ENCODE measurements around the gene GAL3ST2.
"Not testable (repeated sequence)": the region's sequence is repeated elsewhere in the genome, so short reads cannot be mapped to it uniquely, and the experiment has no call there.

The GAL3ST2 gene

GRCh38 chr2:241748468-241749256 lies 28.0 kb upstream of the GAL3ST2 start:
- no peak for DNase-seq

GRCh38 chr2:241750076-241750840 lies 26.4 kb upstream of the GAL3ST2 start:
- DNase-seq: no peak

DNA sequence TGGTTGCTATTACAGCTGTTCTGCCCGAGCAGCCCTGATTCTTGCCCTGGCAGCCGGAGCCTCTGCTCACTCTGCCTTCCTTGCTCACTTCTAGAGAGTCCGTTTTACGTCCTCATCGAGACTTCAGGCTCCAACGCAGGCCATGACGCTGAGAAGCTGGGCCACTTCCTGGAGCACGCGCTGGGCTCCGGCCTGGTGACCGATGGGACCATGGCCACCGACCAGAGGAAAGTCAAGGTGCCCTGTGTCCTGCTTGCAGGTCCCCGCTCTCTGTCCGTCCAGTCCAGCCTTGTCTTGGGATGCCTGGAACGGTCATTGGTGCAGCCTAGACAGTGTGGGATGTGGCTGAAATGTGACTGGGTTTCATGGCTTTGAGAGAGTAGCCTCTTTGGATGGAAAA lies 25.5 kb upstream of the GAL3ST2 start:
- no peak for DNase-seq

- no peak for DNase-seq
These were observed 24.8 kb upstream of the GAL3ST2 start for GRCh38 chr2:241751776-241752175.

DNA sequence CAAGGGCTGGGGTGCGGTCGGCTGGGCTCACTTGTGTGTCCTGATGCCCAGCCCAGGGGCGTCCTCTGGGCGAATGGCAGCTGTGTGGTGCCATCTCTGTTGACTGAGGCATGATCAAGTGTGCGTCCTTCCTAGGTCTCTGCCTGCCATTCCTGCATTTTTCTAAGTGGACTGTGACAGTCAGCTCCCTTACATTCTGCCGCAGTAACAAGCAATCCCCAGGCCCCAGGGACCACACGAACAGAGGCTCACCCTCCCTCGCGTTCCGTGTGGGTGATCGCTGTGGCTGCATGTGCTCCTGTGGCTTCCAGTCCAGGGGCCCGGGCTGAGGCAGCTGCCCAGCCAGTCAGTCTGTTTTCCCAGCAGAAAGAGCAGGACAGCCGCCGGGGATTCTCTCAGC lies 24.4 kb upstream of the GAL3ST2 start:
- no peak for DNase-seq

DNA sequence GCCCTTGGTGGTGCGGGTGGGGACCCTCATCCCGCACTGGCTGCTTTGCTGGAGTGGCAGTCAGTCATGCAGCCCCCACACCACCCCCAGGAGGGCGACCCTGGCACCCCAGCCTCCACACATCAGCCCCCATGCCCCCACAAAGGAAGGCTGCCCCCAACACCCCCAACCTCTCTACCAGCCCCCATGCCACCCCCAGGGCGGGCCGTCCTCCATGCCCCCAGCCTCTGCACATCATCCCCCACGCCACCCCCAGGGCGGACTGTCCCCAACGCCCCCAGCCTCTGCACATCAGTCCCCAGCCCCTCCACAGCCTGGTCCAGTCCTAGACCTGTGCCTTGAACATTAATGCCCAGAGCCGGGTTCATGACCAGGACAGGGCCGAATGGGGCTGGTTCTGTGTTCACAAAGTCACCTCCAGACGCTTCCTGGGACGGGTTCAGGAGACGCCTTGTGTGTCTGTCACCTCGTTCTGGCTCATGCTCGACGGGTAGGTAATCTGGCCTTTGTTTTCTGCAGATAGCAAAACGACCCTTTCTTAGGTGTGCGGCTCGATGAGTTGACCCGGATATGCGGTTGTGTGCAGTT lies 23.8 kb upstream of the GAL3ST2 start:
- no peak for DNase-seq

DNA sequence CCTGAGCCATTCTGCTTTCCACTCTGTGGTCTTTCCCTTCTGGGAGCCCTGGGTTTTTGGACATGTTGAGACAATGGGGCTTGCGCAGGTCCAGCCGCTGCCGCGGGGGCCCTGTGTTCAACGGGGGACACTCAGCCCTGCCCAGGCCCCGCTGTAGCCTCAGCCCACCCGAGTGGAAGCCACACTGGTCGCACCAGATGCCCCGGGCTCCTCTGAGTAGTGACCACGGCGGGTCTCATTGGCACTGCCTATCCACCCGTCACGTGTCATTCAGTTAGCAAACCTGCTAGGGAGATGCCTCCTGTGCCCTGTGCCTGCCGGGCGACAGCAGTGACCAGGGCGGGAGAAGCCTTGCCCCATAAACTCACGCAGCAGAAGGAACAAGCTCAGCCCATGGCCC lies 23.1 kb upstream of the GAL3ST2 start:
- DNase-seq: no peak

- no peak for DNase-seq
These were observed 22.6 kb upstream of the GAL3ST2 start for GRCh38 chr2:241754042-241754441.

GRCh38 chr2:241755166-241755565 lies 21.5 kb upstream of the GAL3ST2 start:
- DNase-seq: no peak

DNA sequence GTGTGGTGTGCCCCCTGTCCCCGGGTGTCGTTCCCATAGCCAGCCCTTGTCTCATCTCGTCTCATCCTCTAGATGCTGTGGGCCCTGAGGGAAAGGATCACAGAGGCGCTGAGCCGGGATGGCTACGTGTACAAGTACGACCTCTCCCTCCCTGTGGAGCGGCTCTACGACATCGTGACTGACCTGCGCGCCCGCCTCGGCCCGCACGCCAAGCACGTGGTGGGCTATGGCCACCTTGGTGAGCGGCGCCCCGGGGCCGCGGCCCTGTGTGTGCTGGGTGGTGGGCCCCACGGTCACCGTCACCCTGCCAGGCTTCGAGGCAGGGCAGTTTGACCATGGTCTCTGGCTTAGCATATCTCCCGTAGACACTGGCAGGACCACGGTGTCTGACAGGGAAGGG lies 20.8 kb upstream of the GAL3ST2 start:
- no peak for DNase-seq

GRCh38 chr2:241759067-241759807 lies 17.4 kb upstream of the GAL3ST2 start:
- no peak for DNase-seq

- DNase-seq: not testable (repeated sequence)
These were observed 16.7 kb upstream of the GAL3ST2 start for GRCh38 chr2:241759893-241760292.

DNA sequence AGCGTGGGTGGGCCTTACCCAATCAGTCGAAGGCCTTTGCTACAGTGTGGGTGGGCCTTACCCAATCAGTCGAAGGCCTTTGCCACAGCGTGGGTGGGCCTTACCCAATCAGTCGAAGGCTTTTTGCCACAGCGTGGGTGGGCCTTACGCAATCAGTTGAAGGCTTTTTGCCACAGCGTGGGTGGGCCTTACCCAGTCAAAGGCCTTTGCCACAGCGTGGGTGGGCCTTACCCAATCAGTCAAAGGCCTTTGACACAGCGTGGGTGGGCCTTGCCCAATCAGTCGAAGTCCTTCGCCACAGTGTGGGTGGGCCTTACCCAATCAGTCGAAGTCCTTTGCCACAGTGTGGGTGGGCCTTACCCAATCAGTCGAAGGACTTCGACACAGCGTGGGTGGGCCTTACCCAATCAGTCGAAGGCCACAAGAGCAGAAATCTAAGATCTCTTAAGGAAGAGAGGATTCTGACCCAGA lies 16.3 kb upstream of the GAL3ST2 start:
- DNase-seq: no peak

- no peak for DNase-seq
These were observed 14.2 kb upstream of the GAL3ST2 start for GRCh38 chr2:241762321-241762932.

DNA sequence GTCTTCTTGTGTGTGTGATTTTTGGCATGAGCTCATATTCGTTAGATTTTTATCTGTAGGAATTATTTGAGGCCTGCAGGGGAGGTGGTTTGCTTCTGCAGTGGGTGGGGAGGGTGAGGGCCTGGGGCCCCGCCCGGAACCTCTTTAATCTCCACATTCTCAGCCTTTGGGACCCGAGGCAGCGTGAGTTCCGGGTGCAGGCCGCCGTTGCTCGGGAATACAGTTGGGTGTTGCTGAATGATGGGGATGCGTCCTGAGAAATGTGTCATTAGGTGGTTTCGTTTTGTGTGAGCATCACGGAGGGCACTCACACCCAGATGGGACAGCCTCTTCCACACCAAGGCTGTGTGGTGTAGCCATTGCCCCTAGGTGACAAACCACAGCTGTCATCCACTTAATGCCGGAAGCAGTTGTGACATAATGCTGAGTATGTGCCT lies 13.7 kb upstream of the GAL3ST2 start:
- DNase-seq: no peak

- DNase-seq: no peak
These were observed 12.9 kb upstream of the GAL3ST2 start for GRCh38 chr2:241763551-241764274.

DNA sequence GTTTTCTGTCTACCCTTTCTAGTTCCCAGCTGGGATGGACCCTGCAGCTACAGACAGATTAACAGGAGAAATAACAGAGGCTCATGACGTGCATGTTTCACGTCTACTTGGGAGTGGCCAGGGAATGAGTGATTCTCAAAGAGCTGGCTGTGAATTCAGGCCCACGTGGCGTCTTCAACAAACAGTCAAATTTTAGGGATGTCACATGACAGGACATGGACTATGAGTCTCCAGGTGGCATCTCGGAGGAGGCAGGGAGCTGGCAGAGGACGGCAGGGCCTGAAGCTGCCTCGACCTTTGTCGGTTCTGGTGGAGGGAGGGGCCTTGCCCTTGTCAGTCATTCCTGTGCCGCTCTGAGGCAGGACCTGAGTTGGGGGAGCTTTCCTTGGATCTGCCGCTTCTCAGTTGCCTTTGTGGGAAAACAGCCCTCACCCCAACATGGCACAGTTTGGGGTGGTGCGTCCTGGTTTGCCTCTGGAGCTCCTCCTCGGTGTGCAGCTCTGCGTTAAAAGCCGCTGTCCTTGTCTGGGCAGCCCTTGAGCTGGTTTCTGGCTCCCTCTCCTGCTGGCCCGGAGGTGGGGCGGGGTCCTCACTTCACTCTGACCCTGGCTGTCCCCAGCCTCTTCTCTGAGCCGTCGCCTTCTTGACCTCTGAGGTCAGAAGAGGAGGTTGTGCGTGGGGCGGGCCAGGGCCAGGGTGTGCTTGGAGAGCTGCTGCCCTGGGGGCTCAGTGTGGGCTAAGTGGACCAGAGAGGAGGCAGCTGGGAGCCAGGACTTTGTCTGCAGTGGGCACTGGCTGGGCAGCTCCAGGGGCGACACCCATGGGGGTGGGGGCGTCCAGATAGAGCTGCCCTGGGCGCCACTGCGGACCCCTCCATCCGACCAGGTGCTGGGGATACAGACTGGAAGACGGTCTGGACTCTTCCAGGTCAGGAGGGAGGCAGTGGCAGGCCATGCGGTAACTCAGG lies 12.1 kb upstream of the GAL3ST2 start:
- no peak for DNase-seq

DNA sequence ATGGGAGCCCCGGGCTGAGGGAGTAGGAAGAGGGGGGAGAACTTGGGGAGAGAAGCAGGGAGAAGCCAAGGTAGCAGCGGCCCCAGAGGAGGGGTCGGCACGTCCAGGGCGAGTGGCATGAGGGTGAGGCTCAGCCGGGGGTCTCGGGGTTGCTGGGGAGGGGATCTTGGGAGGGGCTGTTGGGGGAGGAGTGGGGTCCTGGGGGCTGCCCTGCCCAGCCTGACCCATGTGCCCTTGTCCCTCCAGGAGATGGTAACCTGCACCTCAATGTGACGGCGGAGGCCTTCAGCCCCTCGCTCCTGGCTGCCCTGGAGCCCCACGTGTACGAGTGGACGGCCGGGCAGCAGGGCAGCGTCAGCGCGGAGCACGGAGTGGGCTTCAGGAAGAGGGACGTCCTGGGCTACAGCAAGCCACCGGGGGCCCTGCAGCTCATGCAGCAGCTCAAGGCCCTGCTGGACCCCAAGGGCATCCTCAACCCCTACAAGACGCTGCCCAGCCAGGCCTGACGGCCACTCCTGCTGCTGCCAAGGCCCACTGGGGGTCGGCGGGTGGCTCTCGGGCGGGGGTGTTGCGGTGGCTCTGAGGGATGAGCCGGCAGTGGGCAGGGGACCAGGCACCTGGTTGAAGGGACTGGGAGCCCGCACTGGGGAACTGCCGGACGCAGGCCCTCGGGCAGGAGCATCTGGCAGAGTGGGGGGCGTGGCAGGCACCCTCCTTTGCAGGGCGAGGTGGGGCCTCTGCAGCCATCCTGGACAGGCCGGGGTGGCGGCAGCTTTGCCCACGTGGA lies 9.0 kb upstream of the GAL3ST2 start:
- no peak for DNase-seq

GRCh38 chr2:241768251-241768711 lies 8.3 kb upstream of the GAL3ST2 start:
- no peak for DNase-seq

- DNase-seq: no peak
These were observed 7.8 kb upstream of the GAL3ST2 start for GRCh38 chr2:241768850-241769249.
